SK-N-MC (cell line): ENCODE measurements around the gene SPART.

Source experiments
- EZH2 ChIP-seq: fragments of 200-600 bp; sonication (generic); IDR thresholded peaks from one replicate; pipeline ENCODE4 v1.6.1; 2017; ENCODE audit warnings: antibody characterized with exemption
- POLR2AphosphoS5 ChIP-seq: IDR thresholded peaks from 2 replicates; pipeline ENCODE4 v1.6.1; 2012; ENCODE audit warnings: mild to moderate bottlenecking, low read depth, low read length, borderline replicate concordance

- TF ChIP-seq EZH2 (no peak), POLR2AphosphoS5 (no peak)
These were observed 11.0 kb upstream of the SPART start for GRCh38 chr13:36357231-36357630.
